GM10266 (cell line): ENCODE results near the gene MGMT.

Experiments
- DNase-seq: peaks from one replicate; pipeline ENCODE4 v3.0.0; 2012; ENCODE audit errors: extremely low spot score
- TF ChIP-seq, protein P1 (sequence below): IDR thresholded peaks from 2 replicates; pipeline ENCODE4 v1.5.1; 2012; ENCODE audit warnings: mild to moderate bottlenecking, low read depth; ENCODE audit not compliant: control insufficient read depth, insufficient read depth; ENCODE audit errors: missing control alignments

Gene MGMT

DNA sequence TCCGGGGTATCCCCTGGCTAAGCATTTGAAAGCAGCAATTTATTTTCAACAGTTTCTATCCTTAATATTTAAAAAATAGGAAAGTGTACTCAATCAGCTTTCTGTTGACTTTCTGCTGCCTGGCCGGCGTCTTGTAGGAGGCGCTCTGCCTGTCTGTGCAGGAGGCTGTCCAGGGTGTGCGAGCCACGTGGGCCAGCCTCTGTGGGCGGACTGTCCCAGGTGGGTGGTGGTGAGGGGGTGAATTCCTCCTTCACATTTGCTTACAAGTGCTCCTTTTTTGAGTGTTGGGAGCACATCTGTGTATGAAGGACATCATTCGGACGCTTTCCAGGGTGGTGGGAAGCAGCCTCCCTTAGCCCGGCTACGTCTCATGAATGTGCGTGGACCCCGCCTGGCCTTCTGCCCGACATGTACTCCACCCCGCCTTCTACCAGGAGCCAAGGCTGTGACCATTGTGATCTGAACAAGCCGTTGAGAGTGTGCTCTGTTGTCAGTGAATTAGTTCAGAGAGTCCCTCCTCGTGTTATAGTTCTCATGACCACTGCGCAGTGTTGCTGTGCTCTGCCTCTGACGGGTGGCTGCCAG lies 114.9 kb downstream of the MGMT start:
- no peak for DNase-seq
- TF ChIP-seq, protein P1, sequence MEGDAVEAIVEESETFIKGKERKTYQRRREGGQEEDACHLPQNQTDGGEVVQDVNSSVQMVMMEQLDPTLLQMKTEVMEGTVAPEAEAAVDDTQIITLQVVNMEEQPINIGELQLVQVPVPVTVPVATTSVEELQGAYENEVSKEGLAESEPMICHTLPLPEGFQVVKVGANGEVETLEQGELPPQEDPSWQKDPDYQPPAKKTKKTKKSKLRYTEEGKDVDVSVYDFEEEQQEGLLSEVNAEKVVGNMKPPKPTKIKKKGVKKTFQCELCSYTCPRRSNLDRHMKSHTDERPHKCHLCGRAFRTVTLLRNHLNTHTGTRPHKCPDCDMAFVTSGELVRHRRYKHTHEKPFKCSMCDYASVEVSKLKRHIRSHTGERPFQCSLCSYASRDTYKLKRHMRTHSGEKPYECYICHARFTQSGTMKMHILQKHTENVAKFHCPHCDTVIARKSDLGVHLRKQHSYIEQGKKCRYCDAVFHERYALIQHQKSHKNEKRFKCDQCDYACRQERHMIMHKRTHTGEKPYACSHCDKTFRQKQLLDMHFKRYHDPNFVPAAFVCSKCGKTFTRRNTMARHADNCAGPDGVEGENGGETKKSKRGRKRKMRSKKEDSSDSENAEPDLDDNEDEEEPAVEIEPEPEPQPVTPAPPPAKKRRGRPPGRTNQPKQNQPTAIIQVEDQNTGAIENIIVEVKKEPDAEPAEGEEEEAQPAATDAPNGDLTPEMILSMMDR = no peak

DNA sequence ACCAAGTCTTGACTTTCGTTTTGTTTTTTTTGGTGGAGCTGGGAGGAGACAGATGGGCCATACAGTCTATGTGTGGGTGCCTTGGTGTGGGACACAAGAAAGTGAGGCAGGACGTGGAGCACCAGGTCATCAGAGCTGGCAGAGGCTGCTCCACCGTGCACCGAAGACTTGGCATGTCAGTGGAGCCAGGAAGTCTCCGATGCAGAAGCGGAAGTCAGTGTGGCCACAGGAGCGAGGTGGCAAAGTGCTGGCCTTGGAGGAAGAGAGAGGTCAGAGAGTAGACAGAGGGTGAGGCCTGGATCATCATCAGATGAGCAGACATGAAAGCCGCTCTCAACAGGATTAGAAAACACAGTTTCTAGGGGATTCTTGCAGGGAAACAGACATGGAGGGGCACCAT lies 116.8 kb downstream of the MGMT start:
- TF ChIP-seq, protein P1 = no peak
- no peak for DNase-seq

DNA sequence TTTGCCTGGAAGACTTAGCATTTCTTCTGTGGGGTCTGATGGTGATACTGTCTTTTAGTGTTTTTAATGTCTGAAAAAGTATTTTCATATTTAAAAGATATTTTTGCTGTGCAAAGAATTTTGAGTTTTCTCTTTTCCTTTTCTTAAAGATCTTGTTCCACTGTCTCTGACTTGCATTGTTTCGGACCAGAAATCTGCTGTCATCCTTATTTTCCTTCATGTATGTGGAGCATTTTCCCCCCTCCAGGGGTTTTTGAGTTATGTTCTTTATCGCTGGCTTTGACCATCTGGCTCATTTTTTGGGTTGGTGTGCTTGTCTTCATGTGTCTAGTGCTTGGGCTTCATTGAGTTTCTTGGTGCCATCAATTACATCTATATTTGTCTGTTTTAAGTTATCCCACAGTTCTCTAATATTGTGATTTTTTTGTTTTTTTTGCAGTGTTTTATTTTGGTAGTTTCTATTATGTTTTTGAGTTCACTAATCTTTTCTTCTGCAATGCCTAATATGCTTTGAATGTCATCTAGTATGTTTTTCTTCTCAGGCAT lies 119.9 kb downstream of the MGMT start:
- no peak for DNase-seq
- TF ChIP-seq, protein P1 = no peak

DNA sequence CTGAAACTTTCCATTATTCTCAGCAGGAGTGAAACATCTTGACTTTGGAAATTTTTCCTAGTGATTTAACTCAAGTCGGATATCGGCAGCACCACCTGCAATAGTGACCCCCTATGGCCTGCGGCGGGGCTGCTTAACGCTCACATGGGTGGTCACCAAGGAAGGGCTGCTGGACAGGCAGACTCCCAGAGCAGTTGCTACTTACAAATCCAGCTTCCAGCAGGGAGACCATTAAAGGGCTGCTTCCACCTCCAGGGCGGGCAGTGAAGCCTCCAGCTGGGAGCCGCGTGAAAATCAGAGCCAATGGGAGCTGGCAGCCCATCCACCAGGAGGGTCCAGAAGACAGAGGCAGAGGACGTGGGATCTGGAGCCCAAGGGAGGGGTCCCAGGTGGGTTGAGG lies 122.5 kb downstream of the MGMT start:
- no peak for DNase-seq
- TF ChIP-seq, protein P1 = no peak

DNA sequence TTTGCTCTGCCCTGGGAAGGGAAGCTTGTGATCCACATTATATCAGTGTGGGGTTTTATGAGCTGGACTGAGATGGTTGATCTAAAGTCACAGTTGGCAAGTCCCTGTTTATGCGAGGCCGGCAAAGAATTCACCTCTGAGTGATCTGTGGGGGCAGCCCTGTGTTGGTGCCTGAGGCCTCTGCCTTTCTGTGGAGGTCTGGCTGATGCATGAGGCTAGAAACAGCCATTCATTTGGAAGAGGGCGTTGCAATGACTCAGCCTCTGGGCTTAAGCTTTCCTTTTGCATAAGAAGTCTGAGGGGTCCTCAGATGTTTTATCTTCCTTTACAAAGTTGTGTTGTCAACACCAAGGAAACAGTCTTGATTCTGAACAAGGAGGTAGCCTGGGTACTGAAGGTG lies 126.9 kb downstream of the MGMT start:
- no peak for DNase-seq
- TF ChIP-seq, protein P1 = no peak

DNA sequence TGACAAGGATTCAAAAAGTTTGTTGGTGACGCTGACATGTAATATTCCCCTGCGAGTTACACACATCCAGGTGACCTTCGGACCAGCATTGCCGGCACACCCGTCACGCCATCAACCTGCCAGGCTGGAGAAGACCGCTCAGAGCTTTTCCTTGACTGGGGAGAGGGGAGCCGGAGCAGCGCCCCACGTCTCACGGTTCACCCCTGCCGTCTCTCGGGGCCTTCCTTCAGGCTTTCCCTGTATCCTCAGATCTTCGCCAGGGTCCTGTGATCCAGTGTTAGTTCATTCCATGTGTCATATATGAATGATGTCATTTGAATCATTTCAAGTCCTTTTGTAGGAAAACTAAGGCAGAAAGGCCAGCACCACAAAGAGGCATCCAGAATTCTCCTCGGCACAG lies 127.8 kb downstream of the MGMT start:
- TF ChIP-seq, protein P1 = no peak
- no peak for DNase-seq

DNA sequence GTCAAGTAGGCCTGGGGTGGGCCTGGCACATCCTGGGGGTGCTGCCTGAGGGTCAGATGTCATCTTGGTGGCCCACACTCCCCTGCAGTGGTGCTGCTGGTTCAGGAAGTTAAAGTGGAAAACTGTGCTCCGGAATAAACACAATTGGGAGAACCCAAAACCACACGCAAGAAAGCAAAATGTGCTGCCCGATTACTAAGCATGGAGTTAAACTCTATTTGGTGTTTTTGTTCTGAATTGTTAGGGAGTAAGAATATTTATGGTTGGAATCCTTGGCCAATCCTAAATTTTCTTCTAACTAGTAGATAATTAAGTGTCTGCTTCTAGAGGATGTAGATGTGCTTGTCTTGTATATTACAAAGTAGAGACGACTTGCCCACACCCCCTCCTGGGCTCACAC lies 131.4 kb downstream of the MGMT start:
- DNase-seq = no peak
- TF ChIP-seq, protein P1 = no peak
